Measurements from ENCODE around the gene COG2.

- no peak for TF ChIP-seq CTCF (IDR thresholded peaks at IDR 0.05; ENCODE audit: insufficient read depth, low read depth, low read length)
- TF ChIP-seq EZH2 (IDR thresholded peaks at IDR 0.05; ENCODE audit: insufficient read depth, low read length) = no peak
Measured at GRCh38 chr1:230668227-230668626, 25.9 kb downstream of the COG2 start.

Measured in astrocyte (in vitro differentiated cells and primary cell).